Stimulated activated CD8-positive, alpha-beta memory T cell treated with anti-CD3 and anti-CD28 coated beads, Interleukin-7, amount 100 ng/mL, for 1 hour (primary cell): ENCODE results near the gene LRFN2.

Experiments
- DNase-seq, 2 donors: peaks; one replicate each; pipeline ENCODE4 v3.0.0-alpha.2; 2020; ENCODE audit warnings: low read depth in 2 of 2

LRFN2 gene

GRCh38 chr6:40586369-40587201, 579 bp downstream of the LRFN2 start:
- DNase-seq = no peak

- no peak for DNase-seq
Observed at GRCh38 chr6:40585651-40586269, 1.4 kb downstream of the LRFN2 start.

- no peak for DNase-seq
Observed at GRCh38 chr6:40585223-40585622, 1.9 kb downstream of the LRFN2 start.

- DNase-seq = no peak
Observed at GRCh38 chr6:40584741-40585140, 2.4 kb downstream of the LRFN2 start.

GRCh38 chr6:40583709-40584108, 3.5 kb downstream of the LRFN2 start:
- DNase-seq = no peak

GRCh38 chr6:40582892-40583291, 4.3 kb downstream of the LRFN2 start:
- DNase-seq = no peak

GRCh38 chr6:40579101-40579500, 8.1 kb downstream of the LRFN2 start:
- no peak for DNase-seq

GRCh38 chr6:40577672-40578071, 9.5 kb downstream of the LRFN2 start:
- DNase-seq = no peak

- no peak for DNase-seq
Observed at GRCh38 chr6:40573221-40573620, 13.9 kb downstream of the LRFN2 start.

GRCh38 chr6:40569162-40569910, 17.8 kb downstream of the LRFN2 start:
- DNase-seq = no peak

GRCh38 chr6:40568062-40568708, 19.0 kb downstream of the LRFN2 start:
- DNase-seq = no peak

- no peak for DNase-seq
Observed at GRCh38 chr6:40563111-40563510, 24.1 kb downstream of the LRFN2 start.

- DNase-seq = no peak
Observed at GRCh38 chr6:40559056-40559455, 28.1 kb downstream of the LRFN2 start.

GRCh38 chr6:40558102-40558501, 29.1 kb downstream of the LRFN2 start:
- no peak for DNase-seq

GRCh38 chr6:40556881-40557280, 30.3 kb downstream of the LRFN2 start:
- no peak for DNase-seq

- DNase-seq = no peak
Observed at GRCh38 chr6:40556023-40556422, 31.1 kb downstream of the LRFN2 start.

- DNase-seq = no peak
Observed at GRCh38 chr6:40555092-40555491, 32.1 kb downstream of the LRFN2 start.

GRCh38 chr6:40552941-40553340, 34.2 kb downstream of the LRFN2 start:
- no peak for DNase-seq

GRCh38 chr6:40551966-40552505, 35.1 kb downstream of the LRFN2 start:
- DNase-seq = no peak

- DNase-seq = no peak
Observed at GRCh38 chr6:40550202-40551101, 36.7 kb downstream of the LRFN2 start.

GRCh38 chr6:40545954-40546353, 41.2 kb downstream of the LRFN2 start:
- DNase-seq = no peak
